KG1 (cell line): ENCODE data around the gene LTBP1.

ENCODE experiments used
- DNase-seq: peaks from one replicate; lab custom pipeline; 2025; lab: John Stamatoyannopoulos, UW

Gene LTBP1

GRCh38 chr2:33267043-33267442 is 320.3 kb downstream of the LTBP1 start:
- DNase-seq: no peak

- DNase-seq: no peak
These were observed 321.0 kb downstream of the LTBP1 start for GRCh38 chr2:33267756-33268155.

- no peak for DNase-seq
These were observed 321.6 kb downstream of the LTBP1 start for GRCh38 chr2:33268246-33268831.

GRCh38 chr2:33272001-33272400 is 325.2 kb downstream of the LTBP1 start:
- DNase-seq: no peak

GRCh38 chr2:33273479-33273878 is 326.7 kb downstream of the LTBP1 start:
- no peak for DNase-seq

- no peak for DNase-seq
These were observed 327.8 kb downstream of the LTBP1 start for GRCh38 chr2:33274524-33274923.

- DNase-seq: no peak
These were observed 329.1 kb downstream of the LTBP1 start for GRCh38 chr2:33275689-33276444.

- no peak for DNase-seq
These were observed 330.3 kb downstream of the LTBP1 start for GRCh38 chr2:33277002-33277426.

GRCh38 chr2:33278245-33278943 is 331.6 kb downstream of the LTBP1 start:
- DNase-seq: no peak

- no peak for DNase-seq
These were observed 337.5 kb downstream of the LTBP1 start for GRCh38 chr2:33284287-33284686.

- DNase-seq: no peak
These were observed 340.8 kb downstream of the LTBP1 start for GRCh38 chr2:33287507-33288005.

GRCh38 chr2:33288011-33288410 is 341.3 kb downstream of the LTBP1 start:
- DNase-seq: no peak

- DNase-seq: no peak
These were observed 343.2 kb downstream of the LTBP1 start for GRCh38 chr2:33289961-33290360.

- no peak for DNase-seq
These were observed 344.7 kb downstream of the LTBP1 start for GRCh38 chr2:33291278-33292013.

- DNase-seq: no peak
These were observed 345.3 kb downstream of the LTBP1 start for GRCh38 chr2:33292063-33292462.

- DNase-seq: no peak
These were observed 346.3 kb downstream of the LTBP1 start for GRCh38 chr2:33292981-33293595.

GRCh38 chr2:33298233-33298632 is 351.5 kb downstream of the LTBP1 start:
- DNase-seq: no peak

- DNase-seq: no peak
These were observed 354.6 kb downstream of the LTBP1 start for GRCh38 chr2:33301355-33301754.

- DNase-seq: no peak
These were observed 355.6 kb downstream of the LTBP1 start for GRCh38 chr2:33302348-33302747.

- no peak for DNase-seq
These were observed 357.5 kb downstream of the LTBP1 start for GRCh38 chr2:33304032-33304864.
